Measurements from ENCODE around the gene USP43.

USP43 gene

DNA sequence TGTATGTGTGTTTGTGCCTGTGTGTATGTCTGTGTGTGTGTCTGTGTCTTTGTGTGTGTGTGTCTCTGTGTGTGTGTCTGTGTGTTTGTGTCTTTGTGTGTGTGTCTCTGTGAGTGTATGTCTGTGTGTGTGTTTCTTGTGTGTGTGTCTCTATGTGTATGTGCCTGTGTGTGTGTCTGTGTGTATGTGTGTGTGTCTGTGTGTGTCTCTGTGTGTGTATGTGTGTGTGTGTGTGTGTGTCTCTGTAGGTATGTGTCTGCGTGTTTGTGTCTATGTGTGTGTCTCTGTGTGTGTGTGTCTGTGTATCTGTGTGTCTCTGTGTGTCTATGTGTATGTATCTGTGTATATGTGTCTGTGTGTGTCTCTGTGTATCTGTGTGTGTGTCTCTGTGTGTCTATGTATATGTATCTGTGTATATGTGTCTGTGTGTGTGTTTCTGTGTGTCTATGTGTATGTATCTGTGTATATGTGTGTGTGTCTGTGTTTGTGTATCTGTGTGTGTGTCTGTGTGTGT, 70.2 kb downstream of the USP43 start:
- Histone ChIP-seq H3K36me3 (ENCODE audit: control insufficient read depth, low read length) (no peaks in the 10 kb centered on the region), H3K27ac (ENCODE audit: low read depth, low read length) (no peak overlapping the region), H3K4me2 (ENCODE audit: low read length) (no peak overlapping the region), H3K9me3 (ENCODE audit: control insufficient read depth, insufficient read depth, low read length) (no peaks in the 10 kb centered on the region), H3K27me3 (ENCODE audit: control insufficient read depth, low read length) (no peaks in the 10 kb centered on the region), H3F3A (ENCODE audit: control insufficient read depth, insufficient read depth) (no peaks in the 10 kb centered on the region), H4K20me1 (ENCODE audit: control insufficient read depth, insufficient read depth, low read depth, low read length) (no peaks in the 10 kb centered on the region), H3K79me2 (ENCODE audit: control insufficient read depth, low read length) (no peaks in the 10 kb centered on the region), H3K4me3 (ENCODE audit: low read length) (no peak overlapping the region), H3K9me2 (replicated peaks; ENCODE audit: control insufficient read depth, low read length) (no peaks in the 10 kb centered on the region), H3K4me1 (ENCODE audit: control insufficient read depth, low read length) (no peaks in the 10 kb centered on the region)
- TF ChIP-seq CTCF (IDR thresholded peaks at IDR 0.05; ENCODE audit: low read depth, low read length, poor library complexity, severe bottlenecking) (no peak), EZH2phosphoT487 (IDR thresholded peaks at IDR 0.05; ENCODE audit: borderline replicate concordance, low read length) (no peak)

- H4K20me1 ChIP-seq (ENCODE audit: control insufficient read depth, insufficient read depth, low read depth, low read length), result no peaks in the 10 kb centered on the region
- no peak overlapping the region for H3K4me2 ChIP-seq (ENCODE audit: low read length)
- H3K9me3 ChIP-seq (ENCODE audit: control insufficient read depth, insufficient read depth, low read length), result no peaks in the 10 kb centered on the region
- H3K4me3 ChIP-seq (ENCODE audit: low read length), result no peak overlapping the region
- H3K27me3 ChIP-seq (ENCODE audit: control insufficient read depth, low read length), result peaks cover 6% of the 10 kb centered on the region; the same call in 1 of the 2 replicates
- H3K79me2 ChIP-seq (ENCODE audit: control insufficient read depth, low read length), result no peaks in the 10 kb centered on the region
- no peaks in the 10 kb centered on the region for H3K4me1 ChIP-seq (ENCODE audit: control insufficient read depth, low read length)
- H3K27ac ChIP-seq (ENCODE audit: low read depth, low read length), result no peak overlapping the region
- TF ChIP-seq CTCF (IDR thresholded peaks at IDR 0.05; ENCODE audit: low read depth, low read length, poor library complexity, severe bottlenecking), result no peak
- TF ChIP-seq EZH2phosphoT487 (IDR thresholded peaks at IDR 0.05; ENCODE audit: borderline replicate concordance, low read length), result no peak
- H3K9me2 ChIP-seq (replicated peaks; ENCODE audit: control insufficient read depth, low read length), result no peaks in the 10 kb centered on the region
- H3K36me3 ChIP-seq (ENCODE audit: control insufficient read depth, low read length), result no peaks in the 10 kb centered on the region
- H3F3A ChIP-seq (ENCODE audit: control insufficient read depth, insufficient read depth), result no peaks in the 10 kb centered on the region
Measured at GRCh38 chr17:9725575-9725974, 80.3 kb downstream of the USP43 start.

DNA sequence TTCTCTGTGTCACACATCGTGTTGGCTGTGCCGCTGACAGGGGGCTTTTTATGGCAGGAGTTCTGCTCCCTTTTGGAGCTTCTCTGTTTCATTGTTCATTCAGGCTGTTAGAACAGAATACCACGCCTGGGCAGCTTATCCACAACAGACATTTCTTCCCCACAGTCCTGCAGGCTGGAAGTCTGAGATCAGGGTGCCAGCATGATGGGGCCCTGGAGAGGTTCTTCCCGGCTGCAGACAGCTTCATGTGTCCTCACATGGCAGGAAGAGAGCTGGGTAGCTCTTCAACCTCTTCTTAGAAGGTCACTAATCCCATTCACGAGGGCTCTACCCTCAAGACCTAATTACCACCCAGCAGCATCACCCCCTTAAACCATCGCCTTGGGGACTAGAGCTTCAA, 81.0 kb downstream of the USP43 start:
- H3K9me2 ChIP-seq (replicated peaks; ENCODE audit: control insufficient read depth, low read length), result no peaks in the 10 kb centered on the region
- H3F3A ChIP-seq (ENCODE audit: control insufficient read depth, insufficient read depth), result no peaks in the 10 kb centered on the region

More for the DNA sequence above, 81.0 kb downstream of the USP43 start:
- no peaks in the 10 kb centered on the region for H3K9me3 ChIP-seq (ENCODE audit: control insufficient read depth, insufficient read depth, low read length)
- TF ChIP-seq CTCF (IDR thresholded peaks at IDR 0.05; ENCODE audit: low read depth, low read length, poor library complexity, severe bottlenecking) (no peak), EZH2phosphoT487 (IDR thresholded peaks at IDR 0.05; ENCODE audit: borderline replicate concordance, low read length) (no peak)
- no peak overlapping the region for H3K4me3 ChIP-seq (ENCODE audit: low read length)
- H3K27ac ChIP-seq (ENCODE audit: low read depth, low read length), result no peak overlapping the region
- no peaks in the 10 kb centered on the region for H3K79me2 ChIP-seq (ENCODE audit: control insufficient read depth, low read length)
- no peaks in the 10 kb centered on the region for H3K36me3 ChIP-seq (ENCODE audit: control insufficient read depth, low read length)
- no peak overlapping the region for H3K4me2 ChIP-seq (ENCODE audit: low read length)
- H3K27me3 ChIP-seq (ENCODE audit: control insufficient read depth, low read length), result peaks cover 6% of the 10 kb centered on the region; the same call in 1 of the 2 replicates
- no peaks in the 10 kb centered on the region for H3K4me1 ChIP-seq (ENCODE audit: control insufficient read depth, low read length)
- H4K20me1 ChIP-seq (ENCODE audit: control insufficient read depth, insufficient read depth, low read depth, low read length), result no peaks in the 10 kb centered on the region
